Thoracic aorta (tissue), 2 donors: ENCODE data around the gene RTTN. TPM values are rescaled to one million over a fixed set of nuclear protein-coding genes. Genes with fewer than 3 reads are reported as not detected.

Experiments
- total RNA-seq, 2 donors: library from RNA; depleted of rRNA; stranded (reverse); fragments of >200 nt; gene quantifications; one replicate each; pipeline versions ENCODE4 v1.1.0 to v1.2.3, GENCODE V29; 2016

RTTN gene
- total RNA-seq, 2 donors from 2014 or later: 13.1 to 20.7 TPM

Other genes with a start within 250 kb of the RTTN start
- gene SOCS6, start 83.4 kb upstream of the RTTN start, total RNA-seq: 10 to 100 TPM; 20.3 to 21.3 TPM